HG02759 (cell line): ENCODE data around the gene KCNJ16.
"Not testable (repeated sequence)": the region's sequence is repeated elsewhere in the genome, so short reads cannot be mapped to it uniquely, and the experiment has no call there.

Experiments used
- ATAC-seq: cut with Tn5 transposase; IDR thresholded peaks from one replicate; pipeline ENCODE4 v1.9.1; 2021; ENCODE audit warnings: mild to moderate bottlenecking, moderate library complexity; ENCODE audit not compliant: unreplicated experiment

KCNJ16 gene

DNA sequence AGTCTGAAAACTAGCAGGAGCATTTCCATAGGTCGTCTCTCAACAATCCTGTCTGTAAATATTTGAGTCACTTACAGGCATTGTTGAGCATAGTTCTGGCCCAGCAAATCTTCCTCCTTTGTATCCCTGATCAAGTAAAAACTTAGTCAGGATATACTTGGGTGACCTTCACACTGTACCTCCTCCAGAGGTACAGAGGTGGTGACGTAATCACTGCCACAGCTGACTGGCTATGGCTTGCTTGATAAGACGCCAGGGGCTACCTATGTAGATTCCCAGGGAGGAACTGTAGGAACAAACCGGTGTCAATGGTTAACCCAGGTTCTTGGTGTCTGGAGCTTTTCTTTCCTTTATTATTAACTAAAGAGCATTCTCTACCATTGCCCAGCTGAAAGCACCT, at the start of gene KCNJ16:
Gene KCNJ16, plus strand, starts transcription at position 270 of the 400 bp plus-strand sequence. CDS start 56,863 bp downstream, outside the sequence.
- no peak for ATAC-seq

DNA sequence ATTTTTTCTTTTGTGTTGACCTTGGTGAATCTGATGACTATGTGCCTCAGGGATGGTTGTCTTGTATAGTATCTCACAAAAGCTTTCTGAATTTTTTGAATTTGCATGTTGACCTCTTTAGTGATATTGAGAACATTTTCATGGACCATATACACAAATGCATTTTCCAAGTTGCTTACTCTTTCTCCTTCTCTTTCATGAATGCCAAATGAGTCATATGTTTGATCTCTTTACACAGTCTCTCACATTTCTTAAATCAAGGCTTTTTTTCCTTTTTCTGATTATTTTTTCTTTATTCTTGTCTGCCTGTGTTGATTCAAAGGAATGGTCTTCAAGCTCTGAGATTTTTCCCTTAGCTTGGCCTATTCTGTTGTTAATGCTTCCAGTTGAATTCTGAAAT, 46.6 kb upstream of the KCNJ16 start:
- ATAC-seq, result no peak

DNA sequence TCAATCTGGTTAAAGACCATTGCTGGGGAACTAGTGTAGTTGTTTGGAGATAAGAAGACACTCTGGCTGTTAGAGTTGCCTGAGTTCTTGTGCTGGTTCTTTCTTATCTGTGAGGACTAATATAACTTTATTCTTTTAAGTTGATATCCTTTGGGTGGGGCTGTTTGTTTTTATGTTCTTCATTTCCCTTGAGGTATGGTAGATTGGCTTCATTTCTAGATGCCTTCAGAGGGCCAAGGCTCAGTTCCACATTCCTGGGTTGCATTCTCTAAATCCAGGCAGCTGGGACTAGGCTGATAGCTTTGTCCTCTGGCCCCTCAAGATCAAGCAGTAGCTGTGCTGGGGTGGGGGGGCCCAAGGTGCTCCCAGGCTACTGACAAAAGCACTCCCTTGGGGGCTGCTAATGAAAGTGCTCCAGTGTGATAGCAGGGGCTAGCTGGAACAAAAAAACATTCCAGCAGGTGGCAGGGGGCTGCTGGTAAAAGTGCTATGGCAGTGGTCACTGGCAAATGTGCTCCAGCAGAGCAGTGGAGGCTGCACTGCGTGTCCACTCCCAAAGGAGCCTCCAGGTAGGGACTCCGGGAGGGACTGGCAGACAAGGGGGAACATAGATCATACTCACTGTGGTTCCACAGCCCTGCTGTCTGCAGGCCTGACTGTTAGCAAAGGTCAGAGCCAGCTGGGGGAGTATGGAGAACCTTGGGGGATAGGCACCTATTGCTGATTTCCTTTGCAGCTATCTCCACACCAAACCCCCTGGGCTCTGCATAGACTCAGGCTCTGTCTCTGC, 45.9 kb upstream of the KCNJ16 start:
- ATAC-seq, result no peak

DNA sequence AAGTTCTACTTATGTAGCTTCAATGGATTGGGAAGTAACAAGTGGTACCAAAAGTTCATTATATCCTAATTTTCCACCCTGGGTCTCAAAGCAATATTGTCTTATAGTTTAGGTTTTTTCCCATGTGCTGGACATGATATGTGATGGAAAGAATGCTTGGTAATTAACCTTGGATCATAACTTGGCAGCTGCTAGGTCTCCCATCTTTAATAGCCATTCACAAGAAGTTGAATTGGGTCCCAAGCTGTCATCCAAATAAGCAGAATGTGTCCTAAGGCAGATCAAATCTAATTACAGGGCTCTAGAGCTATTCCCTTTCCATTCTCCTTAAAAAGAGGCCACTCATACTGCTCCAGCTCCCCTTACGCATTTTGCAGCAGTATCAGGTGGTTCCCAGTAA, 44.7 kb upstream of the KCNJ16 start:
- no peak for ATAC-seq

DNA sequence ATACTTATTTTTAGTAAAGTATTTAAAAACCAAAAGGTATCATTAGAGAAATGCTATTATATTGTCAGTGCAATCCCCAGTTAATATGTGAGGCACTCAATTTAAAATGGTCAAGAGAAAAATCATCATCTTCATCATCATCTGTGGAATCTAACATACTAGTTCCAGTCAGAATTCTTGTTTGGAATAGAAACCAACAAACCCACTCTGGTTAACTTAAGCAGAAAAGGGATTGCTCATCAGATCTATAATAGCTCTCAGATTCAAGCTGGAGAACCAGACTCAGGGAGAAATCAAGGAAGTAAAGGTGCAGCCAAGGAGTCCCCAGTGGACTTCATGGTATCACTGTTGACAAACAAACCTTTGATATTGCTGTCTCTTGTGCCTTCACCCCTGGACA, 43.7 kb upstream of the KCNJ16 start:
- no peak for ATAC-seq

DNA sequence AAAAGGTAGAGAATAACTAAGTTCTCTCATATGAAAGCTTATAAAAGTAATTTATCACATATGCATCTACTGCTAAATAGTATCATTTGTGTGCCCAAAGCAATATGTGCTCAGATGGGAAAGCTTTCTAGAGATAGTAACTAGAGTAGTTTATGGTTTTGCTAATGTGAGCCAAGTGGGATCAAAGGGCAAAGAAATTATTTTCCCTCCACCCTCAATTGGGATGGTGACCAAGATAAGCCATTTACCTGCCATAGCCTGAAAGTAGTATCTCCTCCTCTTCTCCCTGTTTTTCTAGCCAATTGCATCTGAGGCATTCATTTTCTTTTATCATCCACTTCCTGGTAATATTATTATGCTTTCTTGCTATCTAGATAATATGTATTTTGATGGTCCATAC, 41.9 kb upstream of the KCNJ16 start:
- ATAC-seq, result no peak

DNA sequence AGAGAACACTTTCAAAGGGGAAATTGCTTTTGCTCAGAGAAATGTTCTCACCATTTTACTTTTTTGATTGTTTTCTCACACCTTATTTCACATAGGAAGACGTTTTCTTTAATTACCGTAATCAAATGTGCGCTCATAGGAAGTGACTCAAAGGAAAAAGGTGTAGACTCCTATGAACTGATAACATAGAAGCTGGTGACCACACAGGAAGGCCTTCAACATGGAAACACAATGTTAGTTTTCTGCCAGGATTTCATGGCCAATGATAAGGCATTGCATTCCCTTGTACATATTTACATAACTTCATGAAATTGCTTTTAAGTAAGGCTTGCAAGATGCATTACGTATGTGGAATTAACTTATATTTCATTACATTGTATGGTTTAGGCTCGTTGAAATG, 40.9 kb upstream of the KCNJ16 start:
- no peak for ATAC-seq

DNA sequence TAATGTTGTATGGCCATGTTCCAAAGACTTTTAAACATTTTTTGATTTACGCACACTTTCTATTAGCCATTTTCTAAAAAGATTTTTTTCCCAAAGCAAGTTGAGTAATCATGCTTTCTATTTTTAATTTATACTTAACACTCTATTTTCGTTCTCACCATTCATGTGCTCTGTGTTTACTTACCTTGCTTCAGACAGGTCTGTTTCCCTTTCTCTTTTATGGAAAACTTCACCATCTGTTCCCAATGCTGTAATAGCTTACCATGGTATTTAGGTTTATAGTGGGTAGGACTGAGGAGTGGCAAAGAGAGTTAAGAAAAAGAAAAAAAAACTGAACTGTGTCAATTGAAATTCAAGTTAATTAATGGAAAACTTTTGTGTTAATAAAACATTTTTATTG, 37.5 kb upstream of the KCNJ16 start:
- no peak for ATAC-seq

DNA sequence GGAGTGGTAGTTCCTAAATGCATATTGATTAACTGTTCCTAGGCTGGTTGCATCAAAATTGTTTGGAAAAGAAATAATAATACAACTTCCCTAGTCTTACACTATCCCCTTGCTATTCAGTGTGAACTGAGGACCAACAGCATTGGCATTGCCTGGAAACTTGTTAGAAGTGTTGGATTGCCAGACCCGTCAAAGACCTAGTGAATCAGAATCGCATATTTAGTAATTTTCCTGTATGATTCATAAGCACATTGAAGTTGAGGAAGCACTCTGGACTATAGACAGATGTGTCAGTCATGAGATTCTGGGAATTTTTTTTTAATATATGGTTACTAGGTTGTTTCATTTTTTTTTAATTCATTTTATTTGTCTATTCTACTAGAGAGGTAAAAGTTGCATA, 34.7 kb upstream of the KCNJ16 start:
- ATAC-seq, result no peak

DNA sequence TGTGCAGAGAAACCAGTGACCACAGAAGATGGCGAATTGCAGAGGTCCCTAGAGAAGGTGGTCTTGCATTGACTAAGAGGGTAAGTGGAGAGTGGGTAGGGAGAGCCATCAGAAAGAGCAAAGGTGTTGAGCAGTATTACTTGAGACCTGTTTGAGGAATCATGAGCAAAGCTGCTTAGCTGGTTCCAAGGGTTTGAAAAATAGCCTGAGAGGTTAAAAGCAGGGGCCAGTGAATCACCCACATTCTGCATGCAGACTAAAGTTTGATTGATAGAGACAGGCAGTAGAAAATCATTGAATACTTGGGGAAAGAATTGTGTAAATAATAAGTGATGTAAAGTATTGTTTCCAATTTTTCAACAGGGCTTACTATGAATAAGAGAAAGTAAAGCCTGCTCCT, 34.0 kb upstream of the KCNJ16 start:
- ATAC-seq, result no peak

DNA sequence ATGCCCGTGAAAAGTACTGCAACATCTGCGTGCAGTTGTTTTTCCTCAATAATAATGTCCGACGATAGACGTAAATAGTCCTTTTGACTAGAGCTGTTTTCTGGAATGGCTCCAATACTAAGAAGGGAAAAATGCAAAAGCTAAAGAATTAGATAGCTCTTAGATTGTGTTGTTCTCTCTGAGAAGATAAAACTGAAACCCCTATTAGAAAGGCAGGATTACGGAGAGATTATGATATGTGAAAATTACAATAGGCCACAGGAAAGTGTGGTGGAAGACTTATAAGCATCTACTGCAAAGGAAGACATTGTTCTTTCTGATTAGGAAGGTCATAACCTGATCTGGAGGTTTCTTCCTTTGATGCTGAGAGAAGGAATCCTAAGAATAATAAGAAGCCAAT, 33.5 kb upstream of the KCNJ16 start:
- no peak for ATAC-seq

DNA sequence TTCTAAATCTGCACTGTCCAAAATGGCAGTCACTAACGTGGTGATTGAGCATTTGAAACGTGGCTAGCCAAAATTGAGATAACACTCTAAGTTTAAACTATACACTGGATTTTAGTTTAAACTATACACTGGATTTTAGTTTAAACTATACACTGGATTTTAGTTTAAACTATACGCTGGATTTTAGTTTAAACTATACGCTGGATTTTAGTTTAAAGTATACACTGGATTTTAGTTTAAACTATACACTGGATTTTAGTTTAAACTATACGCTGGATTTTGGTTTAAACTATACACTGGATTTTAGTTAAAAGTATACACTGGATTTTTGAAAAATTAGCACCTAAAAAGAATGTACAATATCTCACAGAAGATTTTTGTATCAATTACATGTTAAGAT, 29.2 kb upstream of the KCNJ16 start:
- ATAC-seq, result not testable (repeated sequence)

DNA sequence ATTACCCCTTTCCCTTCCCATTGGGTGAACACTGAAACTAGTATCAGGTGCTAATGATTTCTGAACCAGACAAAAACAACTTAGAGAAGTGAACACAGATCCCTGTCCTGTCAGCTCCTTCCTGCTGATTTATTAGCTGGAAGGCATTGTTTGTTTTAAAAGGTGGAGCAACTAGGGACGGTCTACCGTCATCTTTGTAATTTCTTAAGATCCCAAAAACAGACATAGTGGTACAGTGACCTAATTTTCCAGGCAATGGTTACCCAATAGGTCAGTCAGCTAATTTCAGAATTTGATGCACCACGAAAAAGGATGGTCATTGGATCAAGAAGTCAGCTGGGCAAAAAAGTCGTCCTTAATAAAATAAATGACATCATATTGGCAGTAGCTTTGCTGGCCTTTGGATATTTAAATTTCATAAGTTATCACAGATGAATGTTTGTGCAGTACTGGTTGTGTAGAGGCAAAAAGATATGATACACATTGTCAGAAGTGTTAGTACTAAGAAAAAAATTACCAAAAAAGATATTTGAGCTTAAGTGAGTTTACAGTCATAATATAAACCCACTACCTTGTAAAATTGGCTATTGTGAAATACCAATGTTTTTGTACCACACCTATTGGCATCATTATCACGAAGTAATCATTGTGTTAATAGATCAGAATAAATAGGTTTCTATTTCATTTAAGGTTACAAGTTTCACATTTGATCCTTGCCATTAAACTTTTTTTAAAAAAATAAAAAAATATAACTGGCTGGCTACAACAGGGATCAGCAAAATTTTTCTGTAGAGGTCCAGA, 27.2 kb upstream of the KCNJ16 start:
- ATAC-seq, result no peak

DNA sequence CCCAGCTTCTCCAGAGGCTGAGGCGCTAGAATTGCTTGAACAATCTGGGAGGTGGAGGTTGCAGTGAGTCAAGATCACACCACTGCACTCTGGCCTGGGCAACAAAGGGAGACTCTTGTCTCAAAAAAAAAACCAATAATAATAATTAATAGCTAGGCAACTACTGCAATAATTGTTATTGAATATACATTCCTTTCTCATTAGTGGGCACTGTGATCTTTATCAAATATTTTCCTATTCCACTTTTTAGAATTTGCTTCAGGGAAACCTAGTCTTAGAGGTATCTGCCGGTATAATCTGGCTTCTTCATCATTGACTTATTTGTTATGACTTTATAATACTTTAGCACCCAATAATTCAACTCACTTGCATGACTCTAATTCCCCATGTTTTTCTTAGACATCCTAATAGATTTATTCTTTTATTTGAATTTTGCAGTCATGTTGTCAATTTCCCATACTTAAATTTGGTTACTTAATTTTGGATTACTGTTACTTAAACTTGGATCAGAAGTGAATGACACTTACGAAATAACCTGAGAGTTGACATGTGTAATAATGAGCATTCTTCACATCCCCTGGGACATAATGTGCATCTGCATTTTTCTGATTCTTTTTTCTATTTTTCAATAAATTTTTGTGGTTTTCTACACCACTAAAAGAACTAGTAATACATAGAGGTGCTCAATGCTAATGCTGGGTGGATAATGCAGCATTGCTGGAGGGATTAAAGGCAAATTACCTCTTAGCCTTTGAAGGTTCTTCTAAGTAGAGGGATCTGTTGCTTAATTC, 25.0 kb upstream of the KCNJ16 start:
- no peak for ATAC-seq

DNA sequence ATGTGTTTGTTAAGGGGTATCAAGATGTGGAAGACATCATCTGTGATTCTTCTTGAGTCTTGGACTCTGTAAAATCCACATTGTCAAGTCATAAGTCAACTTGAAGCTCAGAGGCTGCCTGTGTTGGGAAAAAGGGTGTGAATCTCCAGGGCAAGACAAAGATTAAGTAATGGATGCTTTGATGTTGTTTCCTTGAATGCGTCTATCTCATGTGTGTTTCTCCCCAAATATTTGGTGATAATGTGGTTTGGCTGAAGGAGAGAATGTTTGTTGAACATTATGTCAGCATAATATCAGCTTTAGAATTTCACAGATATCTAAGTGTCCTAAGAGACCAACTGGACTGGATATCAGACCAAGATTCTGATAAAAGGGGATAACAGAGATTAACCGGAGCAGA, 24.1 kb upstream of the KCNJ16 start:
- no peak for ATAC-seq

DNA sequence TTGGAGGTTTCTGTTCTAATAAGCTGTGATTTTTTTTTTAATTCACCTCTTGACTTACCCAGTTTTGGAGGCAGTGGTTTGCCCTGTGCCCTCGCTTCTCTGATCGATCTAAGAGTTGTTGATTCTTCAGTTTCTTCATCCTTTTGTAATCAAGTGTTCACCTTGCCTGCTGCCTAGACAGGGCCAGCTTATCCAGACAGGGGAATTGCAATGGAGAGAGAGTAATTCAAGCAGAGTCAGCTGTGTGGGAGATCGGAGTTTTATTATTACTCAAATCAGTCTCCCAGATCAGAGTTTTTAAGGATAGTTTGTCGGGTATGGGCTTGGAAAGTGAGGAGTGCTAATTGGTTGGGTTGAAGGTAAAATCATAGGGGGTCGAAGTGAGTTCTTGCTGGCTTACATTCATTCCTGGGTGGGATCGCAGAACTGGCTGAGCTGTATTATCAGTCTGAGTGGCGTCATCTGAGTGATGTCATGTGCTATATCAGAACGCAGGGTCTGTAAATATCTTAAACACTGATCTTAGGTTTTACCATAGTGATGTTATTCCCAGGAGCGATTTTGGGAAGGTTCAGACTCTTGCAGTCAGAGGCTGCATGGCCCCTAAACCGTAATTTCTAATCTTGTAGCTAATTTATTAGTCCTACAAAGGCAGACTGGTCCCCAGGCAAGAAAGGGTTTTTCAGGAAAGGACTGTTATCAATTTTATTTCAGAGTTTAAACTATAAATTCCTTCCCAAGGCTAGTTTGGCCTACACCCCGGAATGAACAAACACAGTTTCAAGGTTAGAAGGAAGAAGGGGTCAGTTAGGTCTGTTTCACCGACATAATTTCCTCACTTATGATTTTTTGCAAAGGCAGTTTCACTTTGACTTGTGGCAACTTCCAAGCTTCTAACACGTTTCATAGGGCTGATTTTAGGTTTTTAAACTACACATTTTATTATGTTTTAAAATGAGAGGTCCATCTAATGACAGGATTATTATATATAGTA, 21.5 kb upstream of the KCNJ16 start:
- ATAC-seq, result no peak

DNA sequence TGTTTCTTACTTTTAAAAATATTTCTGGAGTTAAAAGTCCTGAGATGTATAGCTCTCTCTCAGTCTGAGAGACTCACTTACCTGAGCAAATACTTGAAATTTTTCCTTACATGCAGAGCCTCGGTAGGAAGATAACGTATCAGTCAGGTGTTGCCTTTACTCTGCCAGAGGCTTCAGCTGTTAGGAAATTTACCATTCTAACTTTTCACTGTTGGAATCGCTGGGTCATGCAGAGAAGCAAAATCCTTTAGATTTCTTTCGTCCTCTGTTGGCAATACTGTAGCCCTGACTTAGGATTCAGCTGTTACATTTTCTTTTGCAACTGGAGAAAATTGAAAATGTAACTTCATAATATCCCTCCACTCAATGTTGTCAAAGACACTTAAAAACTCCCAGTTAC, 20.0 kb upstream of the KCNJ16 start:
- ATAC-seq, result no peak

DNA sequence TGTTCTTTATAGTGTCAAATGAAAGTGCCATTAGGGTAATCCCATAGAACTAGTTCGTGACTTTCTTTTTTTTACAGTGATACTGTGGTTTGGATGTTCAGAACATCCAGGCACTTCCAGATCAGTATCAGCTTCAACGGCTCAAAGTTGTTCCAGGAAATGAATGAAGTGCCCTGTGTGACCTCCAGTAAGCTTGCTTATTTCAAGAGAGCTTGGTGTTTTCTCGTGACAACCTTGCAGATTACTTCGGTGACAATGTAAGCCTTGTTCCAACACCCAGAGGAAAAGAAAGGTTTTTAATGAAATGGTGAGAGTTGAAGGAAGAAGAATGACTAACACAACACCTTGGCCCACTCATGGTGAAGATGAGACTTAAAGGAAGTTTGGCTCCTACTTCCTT, 16.0 kb upstream of the KCNJ16 start:
- ATAC-seq, result no peak

DNA sequence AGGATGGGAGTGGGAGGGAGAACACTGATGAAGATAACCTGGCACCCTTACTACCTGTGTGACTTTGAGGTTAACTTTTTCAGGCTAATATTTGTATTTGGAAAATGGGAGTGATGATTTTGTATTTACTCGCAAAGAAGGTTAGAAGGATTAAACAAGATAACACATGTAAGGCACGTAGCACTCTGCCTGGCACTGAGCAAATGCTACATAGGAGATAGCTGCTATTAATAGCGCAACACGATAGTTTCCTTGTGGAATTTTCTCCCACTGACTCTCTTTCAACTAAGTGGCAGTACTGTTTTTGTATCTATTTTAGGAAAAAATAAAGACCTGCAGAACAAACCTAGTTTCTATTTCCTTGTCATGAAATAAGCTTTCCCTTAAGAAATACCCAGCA, 15.4 kb upstream of the KCNJ16 start:
- no peak for ATAC-seq

DNA sequence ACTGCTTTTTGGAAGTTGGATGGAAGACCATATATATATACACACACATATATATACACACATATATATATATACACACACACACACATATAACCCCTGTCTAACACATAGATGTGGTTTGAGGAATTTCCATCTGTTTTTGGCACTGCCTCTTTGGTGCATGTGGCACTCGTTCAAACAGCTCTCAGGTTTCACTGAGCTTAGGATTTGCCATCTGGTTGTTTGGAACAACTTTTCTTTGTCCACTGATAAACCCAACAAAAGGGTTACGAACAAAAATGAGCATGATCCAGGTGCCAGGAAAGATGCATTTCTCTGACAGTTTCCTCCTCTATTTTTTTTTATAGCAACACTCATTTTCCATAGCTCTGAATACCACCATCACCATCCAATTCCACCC, 14.6 kb upstream of the KCNJ16 start:
- ATAC-seq, result no peak
